Muscle of back (tissue), 11 donors: ENCODE data around the gene ACAA2. TPM values are rescaled to one million over a fixed set of nuclear protein-coding genes. Genes with fewer than 3 reads are reported as not detected.
"Not testable (repeated sequence)": the region's sequence is repeated elsewhere in the genome, so short reads cannot be mapped to it uniquely, and the experiment has no call there.

Experiments used
- DNase-seq, 3 donors: peaks; one replicate each; pipeline versions ENCODE4 v3.0.0 to v3.0.0-alpha.2; 2013
- polyA plus RNA-seq, 10 donors: library from polyadenylated mRNA; unstranded; fragments of 120-200 nt; gene quantifications; one replicate each; pipeline ENCODE4 v1.2.1, GENCODE V29; 2013; ENCODE audit not compliant: insufficient read length in 10 of 10

ACAA2 gene
- polyA plus RNA-seq, 10 donors = 62.7 to 83.2 (median 77.2) TPM

DNA sequence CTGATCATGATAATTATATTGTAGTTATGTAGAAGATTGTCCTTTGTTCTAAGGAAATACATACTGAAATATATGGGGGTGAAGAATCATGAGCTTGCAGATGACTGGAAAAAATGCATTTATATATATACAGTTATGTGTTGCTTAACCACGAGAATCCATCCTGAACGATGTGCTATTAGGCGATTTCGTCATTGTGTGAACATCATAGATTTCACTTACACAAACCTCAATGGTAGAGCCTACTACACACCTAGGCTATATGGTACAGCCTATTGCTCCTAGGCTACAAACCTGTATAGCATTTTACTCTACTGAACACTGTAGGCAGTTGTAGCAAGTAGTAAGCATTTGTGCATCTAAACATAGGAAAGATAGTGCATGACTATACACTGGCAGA is 2.6 kb upstream of the ACAA2 start:
- DNase-seq = no peak

DNA sequence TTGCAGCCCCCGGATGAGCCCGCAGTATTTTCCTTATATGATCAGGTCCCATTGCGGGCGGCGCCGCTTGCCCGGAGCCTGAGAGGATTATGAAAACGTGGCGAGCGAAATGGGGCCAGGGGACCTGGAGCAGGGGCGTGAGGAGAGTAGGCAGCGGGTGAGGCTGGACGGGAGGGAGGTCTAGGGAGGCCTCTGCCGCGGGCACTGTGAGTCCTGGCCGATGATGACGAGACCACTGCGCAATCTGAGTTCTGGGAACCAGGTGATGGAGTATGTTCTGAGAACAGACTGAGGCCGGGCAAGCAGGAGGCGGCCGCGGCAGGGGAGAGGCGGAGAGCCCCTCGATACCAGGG is 790 bp upstream of the ACAA2 start:
- DNase-seq = peak in 2 of 3 donors; percentile 74 to 92

DNA sequence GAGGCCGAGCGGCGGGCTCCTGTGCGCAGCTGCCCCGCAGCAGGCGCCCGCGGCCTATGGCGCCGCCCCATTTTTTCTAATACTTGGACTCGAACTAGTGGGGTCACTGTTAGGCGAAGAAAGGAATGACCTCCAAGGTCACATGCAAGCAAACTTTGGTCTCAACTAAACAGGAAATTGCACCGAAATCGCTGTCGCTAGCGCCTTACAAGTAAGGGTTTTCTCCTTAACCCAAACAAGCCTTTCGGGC is 339 bp downstream of the ACAA2 start:
- DNase-seq = peak in 2 of 3 donors; percentile 43 to 68

DNA sequence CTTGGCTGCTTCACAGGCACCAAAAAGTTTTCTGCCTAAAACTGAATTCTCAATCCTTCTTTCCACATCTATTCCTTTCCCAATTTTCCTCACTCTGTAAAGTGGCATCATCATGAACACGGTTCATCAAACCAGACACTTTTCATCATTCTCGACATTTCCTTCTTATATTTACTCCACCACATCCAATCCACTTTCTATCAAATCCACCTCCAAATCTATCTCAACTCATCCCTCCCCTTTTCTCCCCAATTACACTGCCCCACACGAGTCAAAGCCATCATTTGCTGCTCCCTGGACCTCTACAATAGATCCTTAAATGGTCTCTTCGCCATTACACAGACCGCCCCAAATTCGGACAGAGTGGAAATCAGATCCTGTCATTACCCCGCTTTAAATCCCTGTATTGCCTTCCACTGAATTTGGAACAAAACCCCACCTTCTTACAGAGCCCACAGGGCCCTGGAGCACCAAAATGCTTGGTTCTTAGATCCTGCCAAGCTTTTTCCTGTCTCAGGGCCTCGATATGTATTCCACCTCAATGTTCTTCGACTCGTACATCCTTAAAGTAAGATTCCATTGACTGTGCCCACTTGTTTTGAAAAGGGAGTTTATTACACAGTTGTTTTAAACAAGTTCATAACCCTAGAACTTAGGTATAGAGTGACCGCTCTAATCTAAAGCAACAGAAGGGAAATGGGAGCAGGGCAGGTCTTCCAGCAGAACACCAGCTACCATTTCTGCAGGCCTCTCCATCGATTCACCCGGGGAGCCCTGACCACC is 856 bp downstream of the ACAA2 start:
- DNase-seq = peak in 2 of 3 donors; percentile 5 to 38

DNA sequence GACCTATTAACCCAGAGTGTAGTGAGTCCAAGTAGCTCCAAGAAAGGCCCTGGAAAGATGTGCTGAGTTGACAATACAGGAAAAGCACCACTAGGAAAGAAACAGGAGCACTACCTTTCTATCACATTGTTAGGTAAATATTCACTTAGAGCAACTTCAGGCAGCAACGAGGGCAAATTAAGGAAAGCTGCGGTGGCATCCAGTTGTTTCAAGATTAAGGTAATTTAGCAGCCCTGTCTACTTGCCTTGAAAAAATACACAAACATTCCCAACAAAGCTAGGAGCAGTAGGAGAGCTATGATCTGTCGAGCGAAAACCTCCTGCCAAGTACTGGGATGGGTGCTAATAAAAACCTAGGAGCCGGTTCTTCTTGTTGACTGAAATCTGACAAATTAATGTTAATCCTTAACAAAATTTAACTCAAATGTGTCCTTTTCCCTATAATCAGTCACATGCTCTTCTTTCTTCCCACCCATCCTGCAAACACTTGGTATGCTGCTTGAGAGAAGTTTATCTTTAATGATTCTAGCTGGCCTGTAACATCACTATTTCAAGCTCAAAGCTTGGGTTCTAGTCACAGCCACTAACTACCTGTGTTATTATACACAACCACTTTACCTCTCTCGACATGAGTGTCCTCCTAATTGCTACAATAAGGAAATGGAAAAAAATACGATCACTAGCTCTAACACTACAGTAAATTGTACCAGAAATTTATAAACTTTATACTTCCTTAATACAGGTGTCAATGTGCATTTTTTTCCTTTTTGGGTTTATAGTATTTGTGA is 2.0 kb downstream of the ACAA2 start:
- DNase-seq = peak in 1 of 3 donors; percentile 10

DNA sequence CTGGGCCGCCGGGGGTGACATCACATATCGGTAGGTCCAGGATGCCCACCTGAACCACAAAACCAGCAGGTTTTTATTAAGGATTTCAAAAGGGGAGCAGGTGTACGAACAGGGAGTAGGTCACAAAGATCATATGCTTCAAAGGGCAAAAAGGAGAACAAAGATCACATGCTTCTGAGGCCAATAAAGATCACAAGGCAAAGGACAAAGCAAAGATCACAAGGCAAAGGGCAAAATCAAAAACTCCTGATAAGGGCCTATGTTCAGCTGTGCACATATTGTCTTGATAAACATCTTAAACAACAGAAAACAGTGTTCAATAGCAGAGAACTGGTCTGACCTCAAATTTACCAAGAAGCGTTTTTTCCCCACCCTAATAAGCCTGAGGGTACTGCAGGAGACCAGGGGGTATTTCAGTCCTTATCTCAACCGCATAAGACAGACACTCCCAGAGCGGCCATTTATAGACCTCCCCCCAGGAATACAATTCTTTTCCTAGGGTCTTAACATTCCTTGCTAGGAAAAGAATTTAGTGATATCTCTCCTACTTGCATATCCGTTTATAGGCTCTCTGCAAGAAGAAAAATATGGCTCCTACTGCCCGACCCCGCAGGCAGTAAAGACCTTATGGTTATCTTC is 4.7 kb downstream of the ACAA2 start:
- not testable (repeated sequence) for DNase-seq

DNA sequence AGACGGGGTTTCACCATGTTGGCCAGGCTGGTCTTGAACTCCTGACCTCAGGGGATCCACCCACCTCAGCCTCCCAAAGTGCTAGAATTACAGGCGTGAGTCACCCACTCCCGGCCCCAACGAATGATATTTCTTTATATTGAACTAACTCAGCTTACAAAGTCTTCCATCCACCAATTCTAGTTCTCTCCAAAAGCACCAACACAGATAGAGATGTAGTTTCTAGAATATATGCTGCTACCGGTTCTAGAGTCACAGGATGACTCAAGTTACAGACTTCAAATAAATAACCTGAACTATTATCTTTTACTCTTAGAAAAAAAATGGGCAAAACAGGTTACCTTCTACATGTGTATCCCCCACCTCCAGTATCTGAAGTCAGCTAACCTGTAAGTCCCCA is 9.2 kb downstream of the ACAA2 start:
- DNase-seq = no peak

DNA sequence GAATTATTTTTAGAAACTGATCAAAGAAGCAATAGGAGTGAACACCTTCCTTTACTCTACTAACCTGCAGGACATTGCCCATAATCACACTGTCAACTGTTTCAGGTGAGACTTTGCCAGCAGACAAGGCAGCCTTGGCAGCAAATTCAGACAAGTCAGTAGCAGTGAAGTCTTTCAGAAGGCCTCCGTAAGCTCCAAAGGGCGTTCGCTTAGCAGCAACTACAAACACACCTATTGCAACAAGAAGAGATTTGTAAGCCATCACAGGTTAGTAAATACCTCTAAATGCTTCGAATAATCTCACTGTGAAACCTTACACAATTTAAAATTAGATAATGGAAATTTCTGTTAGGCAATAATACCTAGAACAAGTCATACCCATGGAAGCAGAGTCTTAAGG is 10.7 kb downstream of the ACAA2 start:
- no peak for DNase-seq

DNA sequence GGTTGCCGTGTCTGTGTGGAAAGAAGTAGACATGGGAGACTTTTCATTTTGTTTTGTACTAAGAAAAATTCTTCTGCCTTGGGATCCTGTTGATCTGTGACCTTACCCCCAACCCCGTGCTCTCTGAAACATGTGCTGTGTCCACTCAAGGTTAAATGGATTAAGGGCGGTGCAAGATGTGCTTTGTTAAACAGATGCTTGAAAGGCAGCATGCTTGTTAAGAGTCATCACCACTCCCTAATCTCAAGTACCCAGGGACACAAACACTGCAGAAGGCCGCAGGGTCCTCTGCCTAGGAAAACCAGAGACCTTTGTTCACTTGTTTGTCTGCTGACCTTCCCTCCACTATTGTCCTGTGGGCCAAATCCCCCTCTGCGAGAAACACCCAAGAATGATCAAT is 12.8 kb downstream of the ACAA2 start:
- DNase-seq = not testable (repeated sequence)

DNA sequence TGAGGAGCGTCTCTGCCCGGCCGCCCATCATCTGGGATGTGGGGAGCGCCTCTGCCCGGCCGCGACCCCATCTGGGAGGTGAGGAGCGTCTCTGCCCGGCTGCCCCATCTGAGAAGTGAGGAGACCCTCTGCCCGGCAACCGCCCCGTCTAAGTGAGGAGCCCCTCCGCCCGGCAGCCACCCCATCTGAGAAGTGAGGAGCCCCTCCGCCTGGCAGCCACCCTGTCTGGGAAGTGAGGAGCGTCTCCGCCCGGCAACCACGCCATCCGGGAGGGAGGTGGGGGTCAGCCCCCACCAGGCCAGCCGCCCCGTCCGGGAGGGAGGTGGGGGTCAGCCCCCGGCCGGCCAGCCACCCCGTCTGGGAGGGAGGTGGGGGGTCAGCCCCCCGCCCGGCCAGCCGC is 13.5 kb downstream of the ACAA2 start:
- not testable (repeated sequence) for DNase-seq

DNA sequence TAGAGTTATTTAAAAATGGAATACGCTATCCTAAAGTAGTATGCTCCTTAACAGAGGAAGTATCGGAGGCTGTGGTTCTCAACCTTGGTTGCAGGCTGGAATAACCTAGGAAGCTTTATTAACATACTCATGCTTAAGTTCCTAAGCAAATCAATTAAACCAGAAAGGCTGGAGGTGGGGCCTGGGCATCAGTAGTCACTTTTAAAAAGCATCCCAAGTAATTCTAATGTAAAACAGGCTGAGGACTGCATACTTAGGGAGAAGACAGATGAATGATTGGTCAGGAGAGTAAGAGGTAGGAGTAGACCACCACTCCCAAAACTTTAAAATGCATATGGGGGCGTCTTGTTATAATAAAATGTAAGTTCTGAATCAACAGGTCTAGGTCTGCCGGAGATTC is 15.3 kb downstream of the ACAA2 start:
- DNase-seq = no peak

DNA sequence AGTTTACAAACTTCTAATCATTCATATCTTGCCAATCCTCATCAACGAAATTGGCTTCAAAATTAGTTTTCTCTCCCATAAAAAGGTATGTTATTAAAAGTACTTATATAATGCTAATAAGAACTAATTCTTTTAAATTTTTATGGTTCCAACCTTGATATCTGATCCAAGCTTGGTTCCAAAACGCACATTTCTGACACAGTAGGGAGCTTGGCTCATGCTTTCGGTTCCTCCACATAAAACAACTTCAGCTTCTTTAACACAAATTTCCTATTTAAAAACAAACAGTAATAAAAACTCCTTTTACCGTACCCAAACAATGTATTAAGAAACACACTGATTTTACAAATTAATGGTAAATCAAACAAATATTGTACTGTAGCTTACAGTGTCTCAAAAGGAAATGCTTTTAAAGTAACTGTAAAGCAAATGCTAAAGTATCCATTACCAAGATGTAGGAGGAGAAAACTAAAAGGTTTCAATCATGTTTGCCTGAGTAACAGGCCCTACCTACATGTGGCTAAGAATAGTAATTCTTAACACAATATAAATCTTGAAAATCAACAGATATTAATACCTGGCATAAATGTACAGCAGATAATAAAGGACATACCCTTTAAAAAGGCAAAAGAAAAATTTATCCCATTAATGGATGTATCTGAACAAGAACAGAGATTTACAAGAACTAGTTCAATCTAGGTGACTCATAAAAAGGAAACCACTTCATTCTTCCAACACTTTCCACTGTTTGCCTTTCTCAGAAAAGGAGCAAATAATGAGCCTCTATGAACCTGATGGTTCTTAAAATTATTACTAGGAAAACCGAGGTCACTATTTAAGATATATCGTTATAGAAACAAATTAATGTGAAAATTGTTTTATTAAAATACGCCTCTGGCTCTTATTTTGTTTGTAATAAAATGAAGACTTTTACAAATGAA is 17.5 kb downstream of the ACAA2 start:
- no peak for DNase-seq

DNA sequence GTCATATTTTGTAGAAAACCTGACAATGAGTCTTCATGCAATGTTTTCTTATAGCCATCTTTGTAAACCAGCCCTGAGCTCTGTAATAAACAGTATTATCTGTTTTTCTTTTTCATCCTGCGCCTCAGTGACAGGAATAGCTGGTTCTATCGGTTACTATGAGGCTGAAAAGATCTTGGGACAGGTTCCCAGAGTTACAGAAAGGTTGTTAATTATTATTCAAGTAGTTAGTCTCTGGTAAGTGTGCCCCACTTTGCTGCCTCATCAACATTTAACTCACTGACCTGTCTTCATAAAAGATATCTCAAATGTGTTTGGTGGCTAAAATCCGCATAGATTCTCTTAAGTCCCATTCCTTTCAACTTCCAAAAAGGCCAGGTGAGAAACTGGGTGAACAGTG is 18.6 kb downstream of the ACAA2 start:
- no peak for DNase-seq

DNA sequence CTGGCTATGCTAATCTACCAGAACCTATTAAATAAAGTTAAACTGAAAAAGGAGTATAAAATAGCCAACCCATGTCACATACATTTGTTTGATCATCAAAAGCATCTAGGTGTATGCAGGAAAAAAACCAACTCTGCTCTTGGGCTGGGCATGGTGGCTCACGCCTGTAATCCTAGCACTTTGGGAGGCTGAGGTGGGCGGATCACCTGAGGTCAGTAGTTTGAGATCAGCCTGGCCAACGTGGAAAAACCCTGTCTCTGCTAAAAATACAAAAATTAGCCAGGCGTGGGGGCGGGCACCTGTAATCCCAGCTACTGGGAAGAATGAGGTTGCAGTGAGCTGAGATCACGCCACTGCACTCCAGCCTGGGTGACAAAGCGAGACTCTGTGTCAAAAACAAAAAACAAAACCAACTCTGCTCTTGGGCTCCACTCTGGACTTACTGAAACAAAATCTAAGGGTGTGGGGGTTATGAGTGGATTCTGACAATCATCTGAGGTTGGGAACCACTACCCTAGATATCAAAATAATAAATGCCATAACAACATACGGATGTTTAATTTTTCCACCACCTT is 23.7 kb downstream of the ACAA2 start:
- not testable (repeated sequence) for DNase-seq

DNA sequence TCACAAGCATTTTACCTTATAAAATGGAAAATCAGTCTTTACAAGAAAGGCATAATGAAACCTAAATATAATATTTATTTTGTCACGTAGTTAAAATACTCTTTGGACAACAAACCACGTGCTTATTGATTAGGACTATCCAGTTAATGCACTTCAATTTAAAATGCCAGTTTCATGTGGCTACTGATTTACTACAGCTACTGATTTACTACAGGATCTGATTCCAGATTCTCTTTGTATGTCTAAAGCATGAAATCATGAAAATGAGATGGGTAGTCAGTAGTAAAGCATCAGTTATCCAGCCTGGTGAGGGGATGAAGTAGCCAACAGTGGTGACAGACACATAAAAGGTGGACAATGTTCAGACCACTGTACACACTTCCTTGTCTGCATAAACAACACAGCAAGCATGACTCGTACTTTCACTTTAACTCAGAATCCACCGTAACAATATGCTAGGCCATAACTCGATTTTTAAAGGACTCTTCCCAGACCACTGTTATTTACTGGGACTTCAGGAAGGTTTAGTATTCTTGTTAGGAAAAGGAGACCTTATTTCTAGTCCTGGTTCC is 24.9 kb downstream of the ACAA2 start:
- DNase-seq = no peak

DNA sequence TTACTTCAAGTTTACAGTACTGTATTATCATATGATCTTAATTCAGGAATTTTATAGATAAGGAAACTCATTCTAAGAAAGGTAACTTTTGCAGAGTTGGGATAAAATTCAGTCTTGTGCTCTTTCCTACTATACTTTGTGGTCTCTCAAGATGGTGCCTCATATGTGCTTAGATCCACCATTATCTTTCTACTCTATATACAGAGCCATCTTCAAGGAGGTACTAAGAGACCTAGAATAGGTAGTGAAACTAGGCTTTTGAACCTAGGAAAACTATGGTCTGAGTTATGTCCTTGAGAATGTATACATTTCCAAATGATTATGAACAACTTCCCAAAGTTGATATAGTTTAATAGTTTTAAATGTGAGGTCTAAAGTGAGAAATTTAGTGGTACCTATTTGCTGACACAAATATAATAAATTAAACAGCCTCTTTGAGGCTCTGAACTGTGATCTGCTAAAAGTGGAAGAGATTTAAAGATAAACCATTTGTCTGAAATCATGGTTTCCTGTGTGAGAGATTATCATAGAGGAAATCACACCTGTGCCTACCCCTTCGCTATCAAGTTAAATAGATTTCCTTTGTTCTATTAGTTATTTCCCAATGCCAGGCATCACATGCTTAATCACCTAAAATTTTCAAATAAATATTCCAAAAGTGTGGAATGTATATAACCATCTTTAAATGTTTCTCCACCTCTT is 27.2 kb downstream of the ACAA2 start:
- DNase-seq = no peak

DNA sequence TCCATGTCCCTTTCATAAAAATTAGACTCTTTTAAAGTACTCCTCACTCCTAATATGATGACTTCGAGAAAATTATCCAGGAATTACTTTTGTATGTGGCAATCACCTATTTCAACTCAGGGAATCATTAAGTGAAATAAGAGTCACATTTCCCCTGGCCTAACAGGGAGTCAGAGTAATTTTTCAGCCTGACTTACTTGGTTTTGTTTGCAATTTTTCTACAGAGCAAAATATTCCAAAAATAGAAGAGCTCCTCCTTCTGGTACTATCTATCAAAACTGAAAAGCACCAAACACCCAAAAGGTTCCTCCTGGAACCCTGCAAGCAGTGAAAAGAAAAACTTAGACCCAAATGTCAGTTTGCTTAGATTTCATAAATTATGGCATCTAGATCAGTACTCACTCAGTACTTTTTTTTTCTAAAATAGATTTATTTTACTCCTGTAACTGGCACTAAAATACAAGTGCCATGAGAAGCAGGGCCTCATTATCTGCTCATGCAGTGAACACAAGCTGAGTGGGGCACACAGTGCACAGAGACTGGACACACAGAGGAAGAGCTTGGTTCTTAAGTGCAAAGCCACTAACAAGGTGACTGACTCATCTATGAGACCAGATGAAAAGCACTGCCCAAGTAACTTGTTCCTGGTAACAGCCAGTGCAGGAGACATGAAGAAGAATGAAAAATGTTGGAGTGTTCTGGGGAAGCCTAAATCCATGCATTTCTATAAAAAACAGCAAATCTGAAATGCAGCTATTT is 28.7 kb downstream of the ACAA2 start:
- DNase-seq = no peak

DNA sequence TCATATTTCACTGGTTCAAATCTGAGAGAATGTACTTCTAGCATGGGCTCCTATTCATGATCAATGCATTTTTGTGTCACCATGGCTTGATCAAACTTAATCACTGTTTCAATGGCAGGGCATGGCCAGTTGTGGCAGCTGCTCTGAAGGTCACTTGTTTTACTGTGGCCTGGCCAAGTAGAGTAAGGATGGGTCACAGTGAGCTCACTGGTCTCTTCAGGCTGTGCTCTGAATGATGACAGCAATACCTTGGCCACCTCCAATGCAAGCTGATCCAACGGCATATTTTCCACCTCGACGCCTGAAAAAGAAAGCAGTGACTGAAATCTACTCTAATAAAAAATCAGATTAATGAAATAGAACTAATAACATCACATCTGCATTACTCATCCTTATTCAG is 29.7 kb downstream of the ACAA2 start:
- not testable (repeated sequence) for DNase-seq

DNA sequence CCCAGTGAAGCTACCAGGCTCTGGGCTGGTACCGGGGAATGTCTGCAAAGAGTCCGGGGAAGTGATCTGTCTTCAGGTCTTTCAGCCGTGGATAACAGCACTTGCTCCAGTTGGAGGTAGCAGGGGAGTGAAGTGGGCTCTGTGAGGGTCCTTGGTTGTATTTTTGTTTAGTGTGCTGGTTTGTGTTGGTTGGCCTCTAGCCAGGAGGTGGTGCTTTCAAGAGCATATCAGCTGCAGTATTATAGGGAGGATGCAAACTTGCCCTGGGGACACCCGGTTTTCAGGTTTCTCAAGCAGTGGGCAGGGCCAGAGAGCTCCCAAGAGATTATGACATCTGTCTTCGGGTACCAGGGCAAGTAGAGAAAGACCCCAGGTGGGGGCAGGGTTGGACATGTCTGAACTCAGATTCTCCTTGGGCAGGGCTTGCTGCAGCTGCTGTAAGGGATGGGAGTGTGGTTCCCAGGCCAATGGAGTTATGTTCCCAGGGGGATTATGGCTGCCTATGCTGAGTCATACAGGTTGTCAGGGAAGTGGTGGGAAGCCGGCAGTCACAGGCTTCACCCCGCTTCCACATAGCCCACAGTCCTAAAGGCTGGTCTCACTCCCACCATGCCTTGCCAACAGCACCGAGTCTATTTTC is 34.4 kb downstream of the ACAA2 start:
- no peak for DNase-seq
